Measurements from ENCODE around the gene ENO3. TPM values are rescaled to one million over a fixed set of nuclear protein-coding genes. Genes with fewer than 3 reads are reported as not detected.

Gene ENO3
- total RNA-seq, 1 donor from 2014 or later, result 44.5 TPM

GRCh38 chr17:4939796-4940554 lies 10.9 kb upstream of the ENO3 start, which contains the start of the genes RNF167 and SLC25A11:
RNF167 (plus strand) TSS chr17:4940268; CDS start chr17:4940910, 642 bp downstream.
SLC25A11 (minus strand) TSS chr17:4940046; CDS start chr17:4939910, 136 bp downstream.
- H3K36me3 Mint-ChIP-seq (ENCODE audit: low read depth), result peaks cover 54% of the 10 kb centered on the region
- no peaks in the 10 kb centered on the region for H3K27me3 Mint-ChIP-seq (ENCODE audit: insufficient read depth)
- no peaks in the 10 kb centered on the region for H3K9me3 Mint-ChIP-seq
- peak; percentile 98 for DNase-seq (ENCODE audit: low spot score)
- H3K4me1 Mint-ChIP-seq (ENCODE audit: low read depth), result peaks cover 56% of the 10 kb centered on the region
- intact Hi-C loops (cut with micrococcal nuclease), result loop anchor here (1.0 to 5.0 kb wide), 9 partner anchors 8 to 573 kb away; partner anchors contain the start of genes C17orf107, INCA1, KIF1C and MED11
- H3K27ac Mint-ChIP-seq, result peak within 1 kb of the TSS; percentile 94
- H3K4me3 Mint-ChIP-seq, result peak within 1 kb of the TSS; percentile 100

- Mint-ChIP-seq H3K4me1 (ENCODE audit: low read depth) (peaks cover 63% of the 10 kb centered on the region), H3K36me3 (ENCODE audit: low read depth) (peaks cover 62% of the 10 kb centered on the region), H3K9me3 (no peaks in the 10 kb centered on the region), H3K27ac (peak overlapping the region; percentile 94), H3K4me3 (peak overlapping the region; percentile 100), H3K27me3 (ENCODE audit: insufficient read depth) (no peaks in the 10 kb centered on the region)
- peak; percentile 56 for DNase-seq (ENCODE audit: low spot score)
- intact Hi-C loops (cut with micrococcal nuclease), result loop anchor here (1.0 to 5.0 kb wide), 9 partner anchors 8 to 573 kb away; partner anchors contain the start of genes C17orf107, INCA1, KIF1C and MED11
Observed at GRCh38 chr17:4940555-4941318, 10.2 kb upstream of the ENO3 start.

GRCh38 chr17:4941319-4941610 lies 9.7 kb upstream of the ENO3 start:
- Mint-ChIP-seq H3K4me1 (ENCODE audit: low read depth) (peaks cover 63% of the 10 kb centered on the region), H3K27ac (peak overlapping the region; percentile 94), H3K4me3 (peak overlapping the region; percentile 100), H3K9me3 (no peaks in the 10 kb centered on the region), H3K27me3 (ENCODE audit: insufficient read depth) (no peaks in the 10 kb centered on the region), H3K36me3 (ENCODE audit: low read depth) (peaks cover 63% of the 10 kb centered on the region)
- intact Hi-C loops (cut with micrococcal nuclease), result loop anchor here (2.0 to 5.0 kb wide), 3 partner anchors 56 to 574 kb away; partner anchors contain the start of genes INCA1, KIF1C, MED11 and UBE2G1
- no peak for DNase-seq (ENCODE audit: low spot score)

GRCh38 chr17:4942760-4943508 lies 8.0 kb upstream of the ENO3 start:
- intact Hi-C loops (cut with micrococcal nuclease), result loop anchor here (5.0 kb wide), 1 partner anchor 576 kb away; the partner anchor contains the start of gene UBE2G1
- peaks cover 69% of the 10 kb centered on the region for H3K36me3 Mint-ChIP-seq (ENCODE audit: low read depth)
- peak overlapping the region; percentile 53 for H3K27ac Mint-ChIP-seq
- peak overlapping the region; percentile 100 for H3K4me3 Mint-ChIP-seq
- peaks cover 70% of the 10 kb centered on the region for H3K4me1 Mint-ChIP-seq (ENCODE audit: low read depth)
- peaks cover 2% of the 10 kb centered on the region for H3K27me3 Mint-ChIP-seq (ENCODE audit: insufficient read depth)
- no peaks in the 10 kb centered on the region for H3K9me3 Mint-ChIP-seq
- no peak for DNase-seq (ENCODE audit: low spot score)

- peak; percentile 66 for DNase-seq (ENCODE audit: low spot score)
- peaks cover 62% of the 10 kb centered on the region for H3K36me3 Mint-ChIP-seq (ENCODE audit: low read depth)
- peak overlapping the region; percentile 94 for H3K27ac Mint-ChIP-seq
- peaks cover 64% of the 10 kb centered on the region for H3K4me1 Mint-ChIP-seq (ENCODE audit: low read depth)
- no peaks in the 10 kb centered on the region for H3K9me3 Mint-ChIP-seq
- intact Hi-C loops (cut with micrococcal nuclease), result loop anchor here (5.0 kb wide), 1 partner anchor 577 kb away; the partner anchor contains the start of gene UBE2G1
- H3K4me3 Mint-ChIP-seq, result peak overlapping the region; percentile 100
- H3K27me3 Mint-ChIP-seq (ENCODE audit: insufficient read depth), result peaks cover 2% of the 10 kb centered on the region
Observed at GRCh38 chr17:4944163-4944553, 6.8 kb upstream of the ENO3 start.

- Mint-ChIP-seq H3K4me1 (ENCODE audit: low read depth) (peaks cover 63% of the 10 kb centered on the region), H3K36me3 (ENCODE audit: low read depth) (peaks cover 61% of the 10 kb centered on the region), H3K27ac (peak overlapping the region; percentile 94), H3K9me3 (no peaks in the 10 kb centered on the region), H3K27me3 (ENCODE audit: insufficient read depth) (peaks cover 2% of the 10 kb centered on the region), H3K4me3 (peak overlapping the region; percentile 100)
- DNase-seq (ENCODE audit: low spot score), result no peak
- intact Hi-C loops (cut with micrococcal nuclease), result loop anchor here (5.0 kb wide), 3 partner anchors 112 to 577 kb away; partner anchors contain the start of genes MINK1, NUP88 and UBE2G1
Observed at GRCh38 chr17:4944554-4945175, 6.3 kb upstream of the ENO3 start.

- H3K36me3 Mint-ChIP-seq (ENCODE audit: low read depth), result peaks cover 58% of the 10 kb centered on the region
- H3K27ac Mint-ChIP-seq, result peak overlapping the region; percentile 94
- H3K4me1 Mint-ChIP-seq (ENCODE audit: low read depth), result peaks cover 66% of the 10 kb centered on the region
- H3K9me3 Mint-ChIP-seq, result no peaks in the 10 kb centered on the region
- intact Hi-C loops (cut with micrococcal nuclease), result loop anchor here (5.0 kb wide), 2 partner anchors 113 to 472 kb away; partner anchors contain the start of genes MINK1 and NUP88
- H3K27me3 Mint-ChIP-seq (ENCODE audit: insufficient read depth), result peaks cover 2% of the 10 kb centered on the region
- DNase-seq (ENCODE audit: low spot score), result peak; percentile 79
- peak overlapping the region; percentile 100 for H3K4me3 Mint-ChIP-seq
Observed at GRCh38 chr17:4945176-4945943, 5.6 kb upstream of the ENO3 start.

- peaks cover 70% of the 10 kb centered on the region for H3K4me1 Mint-ChIP-seq (ENCODE audit: low read depth)
- no peak for DNase-seq (ENCODE audit: low spot score)
- intact Hi-C loops (cut with micrococcal nuclease), result loop anchor here (5.0 kb wide), 2 partner anchors 114 to 471 kb away; partner anchors contain the start of genes MINK1 and NUP88
- H3K27me3 Mint-ChIP-seq (ENCODE audit: insufficient read depth), result peaks cover 2% of the 10 kb centered on the region
- H3K27ac Mint-ChIP-seq, result peak overlapping the region; percentile 94
- H3K9me3 Mint-ChIP-seq, result no peaks in the 10 kb centered on the region
- H3K36me3 Mint-ChIP-seq (ENCODE audit: low read depth), result peaks cover 56% of the 10 kb centered on the region
- peak overlapping the region; percentile 100 for H3K4me3 Mint-ChIP-seq
Observed at GRCh38 chr17:4945944-4946280, 5.0 kb upstream of the ENO3 start.

GRCh38 chr17:4946312-4946976 lies 4.5 kb upstream of the ENO3 start:
- Mint-ChIP-seq H3K27ac (peak overlapping the region; percentile 94), H3K27me3 (ENCODE audit: insufficient read depth) (peaks cover 2% of the 10 kb centered on the region), H3K36me3 (ENCODE audit: low read depth) (peaks cover 53% of the 10 kb centered on the region), H3K4me1 (ENCODE audit: low read depth) (peaks cover 70% of the 10 kb centered on the region), H3K9me3 (no peaks in the 10 kb centered on the region), H3K4me3 (peak overlapping the region; percentile 100)
- DNase-seq (ENCODE audit: low spot score), result no peak
- intact Hi-C loops (cut with micrococcal nuclease), result loop anchor here (5.0 kb wide), 2 partner anchors 114 to 471 kb away; partner anchors contain the start of genes MINK1 and NUP88

- Mint-ChIP-seq H3K4me1 (ENCODE audit: low read depth) (peaks cover 65% of the 10 kb centered on the region), H3K27ac (peak overlapping the region; percentile 94), H3K27me3 (ENCODE audit: insufficient read depth) (peaks cover 2% of the 10 kb centered on the region), H3K9me3 (no peaks in the 10 kb centered on the region), H3K4me3 (peak overlapping the region; percentile 100), H3K36me3 (ENCODE audit: low read depth) (peaks cover 48% of the 10 kb centered on the region)
- intact Hi-C loops (cut with micrococcal nuclease), result loop anchor here (5.0 kb wide), 2 partner anchors 115 to 470 kb away; partner anchors contain the start of genes MINK1 and NUP88
- no peak for DNase-seq (ENCODE audit: low spot score)
Observed at GRCh38 chr17:4947010-4947410, 3.9 kb upstream of the ENO3 start.
